GM06990 (cell line): ENCODE measurements around the gene SPARC.

Experiments used
- DNase-seq: peaks from one replicate; pipeline ENCODE4 v3.0.0-alpha.2; 2011; ENCODE audit not compliant: insufficient read length; ENCODE audit errors: extremely low read depth
- H3K27me3 ChIP-seq: replicated peaks from 2 replicates; pipeline ENCODE4 v1.6.0; 2011; ENCODE audit warnings: low read length; ENCODE audit not compliant: control insufficient read depth, insufficient read depth
- H3K36me3 ChIP-seq: 2 replicates; pipeline ENCODE4 v1.5.1; 2011; ENCODE audit warnings: low read length; ENCODE audit not compliant: control insufficient read depth, insufficient read depth
- H3K4me3 ChIP-seq: replicated peaks from 2 replicates; pipeline ENCODE4 v1.5.1; 2011; ENCODE audit warnings: low read depth, mild to moderate bottlenecking, control low read depth, low read length
- TF ChIP-seq, protein P1 (sequence below): IDR thresholded peaks from 2 replicates; pipeline ENCODE4 v1.5.1; 2011; ENCODE audit warnings: low read length, control low read depth, mild to moderate bottlenecking, inconsistent platforms; ENCODE audit not compliant: insufficient read depth, poor library complexity, severe bottlenecking

The SPARC gene

DNA sequence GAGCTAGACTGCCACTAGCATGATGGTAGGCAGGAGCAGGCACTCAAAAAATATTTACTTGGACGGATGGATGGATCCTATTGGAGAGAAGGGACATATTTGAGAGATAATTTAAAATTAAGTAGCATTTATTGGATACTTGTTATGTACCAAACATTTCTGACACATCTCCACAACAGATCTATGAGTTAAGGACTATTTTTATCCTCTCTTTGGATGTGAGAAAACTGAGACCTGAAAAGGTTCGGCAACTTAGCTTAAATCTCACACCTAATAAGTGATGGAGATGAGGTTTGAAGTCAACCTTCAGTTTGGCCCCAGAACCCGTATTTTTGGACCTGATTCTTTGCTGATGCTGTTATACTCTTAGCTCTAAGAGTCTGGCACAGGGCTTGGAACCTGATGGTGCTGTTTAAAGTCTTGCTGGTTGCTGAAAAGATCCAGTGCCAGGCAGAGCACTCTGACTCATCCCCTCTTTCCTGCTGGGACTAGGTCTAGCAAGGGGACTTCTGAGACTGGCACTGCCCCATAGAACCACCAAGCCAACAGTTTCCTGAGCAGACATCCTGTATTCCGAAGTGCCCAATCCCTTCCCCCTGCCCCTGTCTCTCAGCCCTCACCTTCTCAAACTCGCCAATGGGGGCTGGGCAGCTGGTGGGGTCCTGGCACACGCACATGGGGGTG lies 15.6 kb downstream of the SPARC start:
- H3K36me3 ChIP-seq = peaks cover 33% of the 10 kb centered on the region
- DNase-seq = no peak
- H3K4me3 ChIP-seq = no peak overlapping the region
- TF ChIP-seq, protein P1, sequence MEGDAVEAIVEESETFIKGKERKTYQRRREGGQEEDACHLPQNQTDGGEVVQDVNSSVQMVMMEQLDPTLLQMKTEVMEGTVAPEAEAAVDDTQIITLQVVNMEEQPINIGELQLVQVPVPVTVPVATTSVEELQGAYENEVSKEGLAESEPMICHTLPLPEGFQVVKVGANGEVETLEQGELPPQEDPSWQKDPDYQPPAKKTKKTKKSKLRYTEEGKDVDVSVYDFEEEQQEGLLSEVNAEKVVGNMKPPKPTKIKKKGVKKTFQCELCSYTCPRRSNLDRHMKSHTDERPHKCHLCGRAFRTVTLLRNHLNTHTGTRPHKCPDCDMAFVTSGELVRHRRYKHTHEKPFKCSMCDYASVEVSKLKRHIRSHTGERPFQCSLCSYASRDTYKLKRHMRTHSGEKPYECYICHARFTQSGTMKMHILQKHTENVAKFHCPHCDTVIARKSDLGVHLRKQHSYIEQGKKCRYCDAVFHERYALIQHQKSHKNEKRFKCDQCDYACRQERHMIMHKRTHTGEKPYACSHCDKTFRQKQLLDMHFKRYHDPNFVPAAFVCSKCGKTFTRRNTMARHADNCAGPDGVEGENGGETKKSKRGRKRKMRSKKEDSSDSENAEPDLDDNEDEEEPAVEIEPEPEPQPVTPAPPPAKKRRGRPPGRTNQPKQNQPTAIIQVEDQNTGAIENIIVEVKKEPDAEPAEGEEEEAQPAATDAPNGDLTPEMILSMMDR = no peak
- H3K27me3 ChIP-seq = no peaks in the 10 kb centered on the region

DNA sequence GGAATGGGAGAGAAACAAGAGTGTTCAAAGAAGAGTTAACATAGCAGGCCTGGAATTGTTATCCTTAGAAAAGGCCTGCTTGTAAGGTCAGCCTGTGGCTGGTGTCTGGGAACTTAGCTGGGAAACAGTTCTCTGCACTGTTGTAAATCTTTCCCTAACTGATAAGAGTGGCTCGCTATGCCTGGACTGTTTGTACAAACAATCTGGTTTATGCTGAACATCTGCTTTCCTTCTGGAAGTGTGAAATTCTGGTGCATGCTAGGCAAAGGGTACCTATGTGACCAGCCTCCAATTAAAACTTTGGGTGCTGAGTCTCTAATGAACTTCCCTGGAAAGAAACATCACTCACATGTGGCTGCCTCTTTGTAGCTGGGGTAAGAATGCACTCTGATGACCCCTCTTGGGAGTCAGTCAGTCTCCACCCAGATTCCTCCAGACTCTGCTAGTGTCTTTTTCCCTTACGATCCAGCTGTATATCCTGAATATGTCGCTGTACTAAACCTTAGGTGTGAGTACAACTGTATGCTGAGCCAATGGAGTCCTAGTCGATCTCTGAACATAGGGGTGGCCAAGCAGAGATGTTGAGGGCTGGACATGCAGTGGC lies 16.5 kb downstream of the SPARC start:
- TF ChIP-seq, protein P1 = no peak
- DNase-seq = no peak
- Histone ChIP-seq H3K4me3 (no peak overlapping the region), H3K36me3 (peaks cover 39% of the 10 kb centered on the region), H3K27me3 (no peaks in the 10 kb centered on the region)

DNA sequence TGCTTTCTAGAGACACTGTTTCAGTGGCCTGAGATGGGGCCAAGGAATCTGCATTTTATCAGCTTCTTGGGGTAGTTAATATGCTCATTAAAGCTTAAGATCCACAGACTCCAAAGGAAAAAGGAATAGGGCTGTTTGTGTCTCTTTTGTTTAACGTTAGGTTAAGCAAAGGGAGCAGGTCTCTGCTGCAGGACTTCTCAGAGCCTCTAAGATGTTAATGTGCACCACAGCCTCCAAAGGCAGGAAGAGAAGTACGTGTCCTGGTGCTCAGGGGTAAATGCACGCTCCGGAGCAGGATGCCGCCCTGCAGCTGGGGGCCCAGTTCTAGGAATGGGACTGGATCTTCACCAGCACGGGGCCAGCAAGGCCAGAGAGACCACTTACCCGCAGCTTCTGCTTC lies 19.6 kb downstream of the SPARC start:
- H3K4me3 ChIP-seq = no peak overlapping the region
- H3K36me3 ChIP-seq = peaks cover 25% of the 10 kb centered on the region
- no peaks in the 10 kb centered on the region for H3K27me3 ChIP-seq
- TF ChIP-seq, protein P1 = no peak
- no peak for DNase-seq

DNA sequence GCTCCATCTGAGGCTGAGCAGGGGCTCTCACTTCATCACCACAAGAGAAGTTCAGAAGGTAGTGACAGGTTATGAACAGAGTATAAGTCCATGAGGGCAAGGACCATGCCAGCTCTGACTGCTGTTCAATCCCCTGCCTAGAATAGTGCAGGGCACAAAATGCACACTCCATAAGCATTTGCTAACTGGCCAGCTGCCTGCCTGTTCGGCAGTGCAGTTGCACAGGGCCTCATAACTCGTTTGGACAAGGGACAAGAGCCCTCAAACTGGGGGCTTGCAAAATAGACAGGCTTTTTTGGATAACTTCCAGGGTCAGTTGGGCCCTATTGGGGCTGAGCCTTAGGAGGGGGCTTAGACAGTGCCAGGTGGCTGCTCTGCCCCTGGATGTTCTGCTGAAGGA lies 21.1 kb downstream of the SPARC start:
- no peaks in the 10 kb centered on the region for H3K27me3 ChIP-seq
- peaks cover 21% of the 10 kb centered on the region for H3K36me3 ChIP-seq
- H3K4me3 ChIP-seq = no peak overlapping the region
- TF ChIP-seq, protein P1 = no peak
- no peak for DNase-seq

DNA sequence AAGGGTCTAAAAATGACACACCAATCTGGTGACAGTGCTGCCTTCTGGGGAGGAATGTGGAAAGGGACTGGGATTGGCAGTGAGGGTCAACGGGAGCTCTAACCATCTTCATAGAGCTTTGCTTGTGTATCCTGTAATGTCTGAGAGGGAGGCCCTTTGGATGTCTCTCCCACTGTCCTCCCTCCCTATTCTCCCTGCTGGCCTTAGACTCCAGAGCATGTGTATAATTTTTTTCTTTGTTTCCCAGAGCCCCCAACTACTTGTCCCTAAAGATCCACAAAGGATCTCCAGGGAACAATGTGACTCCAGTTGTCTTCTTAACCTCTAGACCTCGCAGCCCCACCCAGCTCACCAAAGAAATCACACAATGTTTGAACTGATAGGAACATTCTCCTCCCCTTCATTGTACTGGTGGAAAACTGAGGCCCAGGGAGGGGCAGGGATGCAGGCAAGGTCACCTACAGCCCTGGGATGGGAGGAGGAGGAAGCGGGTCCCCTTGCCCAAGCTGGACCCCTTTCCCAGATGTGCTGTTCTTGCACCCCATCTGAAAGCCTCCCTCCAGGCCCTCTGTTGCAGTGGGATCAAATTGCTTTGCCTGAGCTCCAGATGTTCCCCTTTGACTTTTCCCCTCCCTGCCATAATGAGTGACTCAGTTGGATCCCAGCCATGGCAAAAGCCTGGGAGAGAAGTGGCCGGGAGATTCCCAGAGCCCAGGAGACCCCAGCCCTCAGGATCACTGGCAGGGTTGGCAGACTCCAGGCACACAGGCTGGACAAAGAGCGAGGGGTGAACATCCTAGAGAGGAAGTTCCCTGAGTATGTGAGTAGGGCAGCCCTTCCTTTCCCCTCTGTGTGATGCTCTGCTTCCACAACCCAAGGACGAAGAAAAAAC lies 21.8 kb downstream of the SPARC start:
- TF ChIP-seq, protein P1 = no peak

More for the DNA sequence above, 21.8 kb downstream of the SPARC start:
- H3K4me3 ChIP-seq = no peak overlapping the region
- H3K36me3 ChIP-seq = peaks cover 18% of the 10 kb centered on the region
- no peaks in the 10 kb centered on the region for H3K27me3 ChIP-seq
- DNase-seq = no peak
